Neuron (in vitro differentiated cells): ENCODE data around the gene SLC8A3.

Experiments
- H2AFZ ChIP-seq: one replicate; pipeline ENCODE4 v1.6.1; 2013; ENCODE audit warnings: low read depth, mild to moderate bottlenecking, inconsistent platforms, low read length, moderate library complexity
- H3K27me3 ChIP-seq: one replicate; pipeline ENCODE4 v1.6.1; 2013; ENCODE audit warnings: low read length; ENCODE audit not compliant: insufficient read depth
- H3K36me3 ChIP-seq: one replicate; pipeline ENCODE4 v1.6.1; 2013; ENCODE audit warnings: low read length; ENCODE audit not compliant: insufficient read depth
- H3K4me1 ChIP-seq: one replicate; pipeline ENCODE4 v1.6.1; 2013; ENCODE audit warnings: low read length; ENCODE audit not compliant: insufficient read depth
- H3K4me3 ChIP-seq: 2 replicates; pipeline ENCODE4 v1.5.1; 2013; ENCODE audit warnings: mild to moderate bottlenecking, low read length, moderate library complexity
- H3K9me3 ChIP-seq: one replicate; pipeline ENCODE4 v1.6.1; 2013; ENCODE audit warnings: low read length

SLC8A3 gene

GRCh38 chr14:70127186-70127585 lies 61.6 kb downstream of the SLC8A3 start:
- Histone ChIP-seq H2AFZ (no peak overlapping the region), H3K4me1 (peaks cover 19% of the 10 kb centered on the region), H3K27me3 (no peaks in the 10 kb centered on the region), H3K36me3 (no peaks in the 10 kb centered on the region), H3K4me3 (no peak overlapping the region), H3K9me3 (no peaks in the 10 kb centered on the region)

DNA sequence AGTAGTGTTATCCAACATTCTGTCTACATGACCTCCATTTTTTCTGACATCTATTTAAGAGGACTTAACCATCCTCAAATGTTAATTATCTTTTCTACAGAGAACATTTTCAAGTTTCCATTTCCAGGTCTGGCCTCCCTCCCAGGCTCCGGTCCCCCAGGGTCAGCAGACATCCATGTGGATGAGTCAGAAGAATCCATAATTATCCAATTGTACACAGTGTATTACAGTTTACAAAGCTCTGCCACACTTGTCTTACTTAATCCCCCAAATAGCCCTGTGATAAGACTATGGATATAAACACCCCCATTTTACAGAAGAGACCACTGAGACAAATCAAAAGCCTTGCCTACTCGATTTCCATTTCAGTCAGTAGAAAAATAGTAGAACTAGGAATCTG lies 65.0 kb downstream of the SLC8A3 start:
- peaks cover 33% of the 10 kb centered on the region for H3K4me1 ChIP-seq
- no peaks in the 10 kb centered on the region for H3K9me3 ChIP-seq
- H3K36me3 ChIP-seq: no peaks in the 10 kb centered on the region
- no peaks in the 10 kb centered on the region for H3K27me3 ChIP-seq
- no peak overlapping the region for H3K4me3 ChIP-seq
- no peak overlapping the region for H2AFZ ChIP-seq

GRCh38 chr14:70121521-70121920 lies 67.2 kb downstream of the SLC8A3 start:
- H3K4me1 ChIP-seq: peaks cover 33% of the 10 kb centered on the region
- no peaks in the 10 kb centered on the region for H3K27me3 ChIP-seq
- H3K4me3 ChIP-seq: no peak overlapping the region
- H2AFZ ChIP-seq: no peak overlapping the region
- no peaks in the 10 kb centered on the region for H3K36me3 ChIP-seq
- no peaks in the 10 kb centered on the region for H3K9me3 ChIP-seq

- H3K9me3 ChIP-seq: no peaks in the 10 kb centered on the region
Observed at GRCh38 chr14:70118064-70118463, 70.7 kb downstream of the SLC8A3 start.

GRCh38 chr14:70116278-70116677 lies 72.5 kb downstream of the SLC8A3 start:
- Histone ChIP-seq H3K4me3 (no peak overlapping the region), H3K27me3 (peaks cover 5% of the 10 kb centered on the region), H3K9me3 (no peaks in the 10 kb centered on the region), H3K36me3 (no peaks in the 10 kb centered on the region), H3K4me1 (peaks cover 15% of the 10 kb centered on the region), H2AFZ (no peak overlapping the region)

More at GRCh38 chr14:70118064-70118463, 70.7 kb downstream of the SLC8A3 start:
- no peak overlapping the region for H3K4me3 ChIP-seq
- H3K4me1 ChIP-seq: peaks cover 27% of the 10 kb centered on the region
- H3K36me3 ChIP-seq: no peaks in the 10 kb centered on the region
- no peaks in the 10 kb centered on the region for H3K27me3 ChIP-seq
- no peak overlapping the region for H2AFZ ChIP-seq

GRCh38 chr14:70114621-70115156 lies 74.1 kb downstream of the SLC8A3 start:
- no peak overlapping the region for H2AFZ ChIP-seq
- no peaks in the 10 kb centered on the region for H3K36me3 ChIP-seq
- peaks cover 4% of the 10 kb centered on the region for H3K4me1 ChIP-seq
- H3K9me3 ChIP-seq: no peaks in the 10 kb centered on the region
- H3K27me3 ChIP-seq: peaks cover 5% of the 10 kb centered on the region
- no peak overlapping the region for H3K4me3 ChIP-seq

- no peak overlapping the region for H2AFZ ChIP-seq
- H3K36me3 ChIP-seq: no peaks in the 10 kb centered on the region
- no peak overlapping the region for H3K4me3 ChIP-seq
- peaks cover 4% of the 10 kb centered on the region for H3K4me1 ChIP-seq
- peaks cover 5% of the 10 kb centered on the region for H3K27me3 ChIP-seq
- no peaks in the 10 kb centered on the region for H3K9me3 ChIP-seq
Observed at GRCh38 chr14:70113211-70113610, 75.5 kb downstream of the SLC8A3 start.

- Histone ChIP-seq H3K9me3 (no peaks in the 10 kb centered on the region), H3K4me1 (no peaks in the 10 kb centered on the region), H3K4me3 (no peak overlapping the region), H3K36me3 (no peaks in the 10 kb centered on the region), H3K27me3 (peaks cover 5% of the 10 kb centered on the region), H2AFZ (no peak overlapping the region)
Observed at GRCh38 chr14:70108419-70108818, 80.3 kb downstream of the SLC8A3 start.

DNA sequence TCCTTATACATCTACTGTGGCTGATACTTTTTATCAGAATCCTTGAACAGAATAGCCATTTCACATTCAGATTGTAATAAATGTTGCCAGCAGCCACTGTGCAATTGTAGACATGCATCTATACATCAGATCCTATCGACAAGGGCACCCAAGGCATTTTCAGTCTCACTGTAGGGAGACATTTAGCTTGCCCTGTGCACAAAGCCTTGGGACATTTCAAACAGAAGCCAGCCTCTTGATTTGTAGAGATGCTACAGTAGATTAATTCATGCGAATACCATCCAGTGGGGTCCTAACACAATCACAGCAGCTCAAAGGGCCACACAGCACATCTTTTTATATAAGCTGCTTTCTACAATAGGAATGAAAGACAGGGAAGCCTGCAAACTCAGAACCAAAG lies 81.4 kb downstream of the SLC8A3 start:
- Histone ChIP-seq H3K9me3 (no peaks in the 10 kb centered on the region), H2AFZ (no peak overlapping the region)

DNA sequence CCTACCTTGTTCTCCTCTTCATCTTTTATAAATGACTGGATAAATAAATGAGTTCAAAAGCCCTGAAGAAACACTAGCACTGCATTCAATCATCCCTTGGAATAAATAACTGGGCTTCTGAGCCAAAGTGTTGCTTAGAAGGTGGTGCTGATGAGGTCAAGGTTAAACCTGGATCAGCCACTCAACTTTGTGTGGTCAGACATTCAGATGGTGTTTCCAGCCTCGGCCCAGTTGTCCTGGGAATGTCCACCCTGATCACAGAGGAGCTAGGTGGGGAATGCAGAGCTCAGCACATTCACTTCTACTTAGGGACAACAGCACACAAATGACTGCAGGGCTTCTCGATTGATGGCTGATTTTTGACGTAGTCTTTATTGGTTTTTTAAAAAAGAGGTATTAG lies 88.7 kb downstream of the SLC8A3 start:
- Histone ChIP-seq H3K27me3 (peaks cover 9% of the 10 kb centered on the region), H3K9me3 (no peaks in the 10 kb centered on the region), H3K36me3 (no peaks in the 10 kb centered on the region), H2AFZ (no peak overlapping the region), H3K4me1 (peaks cover 2% of the 10 kb centered on the region), H3K4me3 (no peak overlapping the region)

More for the DNA sequence above, 81.4 kb downstream of the SLC8A3 start:
- Histone ChIP-seq H3K27me3 (peaks cover 5% of the 10 kb centered on the region), H3K4me3 (no peak overlapping the region), H3K36me3 (no peaks in the 10 kb centered on the region), H3K4me1 (no peaks in the 10 kb centered on the region)

- Histone ChIP-seq H3K36me3 (no peaks in the 10 kb centered on the region), H3K4me1 (peaks cover 2% of the 10 kb centered on the region), H3K4me3 (no peak overlapping the region), H2AFZ (no peak overlapping the region), H3K9me3 (no peaks in the 10 kb centered on the region), H3K27me3 (peaks cover 14% of the 10 kb centered on the region)
Observed at GRCh38 chr14:70098250-70098809, 90.4 kb downstream of the SLC8A3 start.

DNA sequence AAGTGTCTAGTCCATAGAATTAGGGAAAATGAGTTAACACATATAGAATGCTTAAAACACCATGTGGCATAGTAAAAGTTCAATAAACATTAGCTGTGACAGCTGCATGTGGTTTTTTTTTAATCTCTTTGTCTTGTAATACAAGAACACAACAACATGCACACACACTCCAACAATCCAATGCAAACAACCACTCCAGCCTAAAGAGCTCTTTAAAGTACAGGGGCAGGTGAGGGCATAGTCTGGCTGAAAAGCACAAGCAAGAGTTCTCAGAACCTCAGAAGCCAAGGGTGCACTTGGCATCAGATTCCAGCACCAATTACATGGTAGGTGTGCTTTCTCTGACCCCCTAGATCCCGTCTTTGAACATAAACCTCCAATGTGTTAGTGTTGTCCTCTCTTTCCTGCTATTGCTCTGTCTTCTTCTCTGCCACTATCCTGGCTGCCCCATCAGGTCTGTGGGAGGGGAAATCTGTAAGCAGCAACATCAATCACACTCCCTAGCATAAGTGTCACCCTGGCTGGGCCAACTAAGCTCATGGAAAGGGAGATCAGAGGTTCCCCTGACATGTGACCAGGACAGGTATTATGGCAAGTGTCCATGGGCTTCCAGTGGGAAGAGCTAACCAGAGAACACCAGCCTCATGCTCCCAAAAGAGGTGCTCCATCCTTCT lies 91.0 kb downstream of the SLC8A3 start:
- Histone ChIP-seq H3K9me3 (no peaks in the 10 kb centered on the region), H2AFZ (no peak overlapping the region), H3K27me3 (peaks cover 14% of the 10 kb centered on the region), H3K4me3 (no peak overlapping the region), H3K4me1 (peaks cover 2% of the 10 kb centered on the region), H3K36me3 (no peaks in the 10 kb centered on the region)

DNA sequence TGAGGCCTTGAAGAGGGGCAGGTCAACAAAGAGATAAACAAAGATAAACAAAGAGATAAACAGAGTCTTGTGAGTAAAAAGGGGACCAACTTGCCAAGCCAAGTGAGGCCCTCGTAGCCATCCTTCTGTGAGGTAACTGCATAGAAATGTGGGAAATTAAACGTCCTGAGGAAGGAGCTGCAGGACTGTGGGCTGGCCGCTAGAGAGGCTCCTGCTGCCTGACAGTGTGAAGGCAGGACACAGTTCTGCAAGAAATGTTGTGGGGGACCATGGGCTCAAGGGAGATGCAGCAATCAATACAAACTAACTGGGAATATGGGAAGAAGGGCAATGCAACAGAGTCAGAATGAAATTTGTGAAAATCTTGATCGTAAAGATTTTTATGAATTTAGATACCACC lies 91.9 kb downstream of the SLC8A3 start:
- H3K27me3 ChIP-seq: peaks cover 14% of the 10 kb centered on the region
- H3K4me1 ChIP-seq: peaks cover 2% of the 10 kb centered on the region
- H3K9me3 ChIP-seq: no peaks in the 10 kb centered on the region
- H2AFZ ChIP-seq: no peak overlapping the region
- no peaks in the 10 kb centered on the region for H3K36me3 ChIP-seq
- no peak overlapping the region for H3K4me3 ChIP-seq
